Sigmoid colon (tissue), 7 donors: ENCODE results near the gene PCGF3. TPM values are rescaled to one million over a fixed set of nuclear protein-coding genes. Genes with fewer than 3 reads are reported as not detected.

ENCODE experiments used
- DNase-seq: peaks from one replicate; pipeline ENCODE4 v3.0.0-alpha.2; 2019
- H3K27ac ChIP-seq, 4 donors: fragments of 200-600 bp; sonication (generic); one replicate each; pipeline ENCODE4 v1.5.1; 2016 to 2019; ENCODE audit warnings: mild to moderate bottlenecking in 1 of 4
- H3K27me3 ChIP-seq, 3 donors: fragments of 200-600 bp; sonication (generic); one replicate each; pipeline ENCODE4 v1.5.1; 2019; ENCODE audit warnings: mild to moderate bottlenecking in 1 of 3
- H3K36me3 ChIP-seq, 4 donors: fragments of 200-600 bp; sonication (generic); one replicate each; pipeline ENCODE4 v1.5.1; 2016 to 2019
- H3K4me1 ChIP-seq, 4 donors: fragments of 200-600 bp; sonication (generic); one replicate each; pipeline ENCODE4 v1.5.1; 2017 to 2019
- H3K4me3 ChIP-seq, 4 donors: fragments of 200-600 bp; sonication (generic); one replicate each; pipeline ENCODE4 v1.5.1; 2017 to 2019; ENCODE audit warnings: mild to moderate bottlenecking in 2 of 4, moderate library complexity in 1 of 4
- H3K9me3 ChIP-seq, 4 donors: fragments of 200-600 bp in 3 of 4; sonication (generic) in 3 of 4; one replicate each; pipeline versions ENCODE4 v1.5.1 to v1.6.1; 2013 to 2019
- CTCF ChIP-seq, 4 experiments: fragments of 450-650 bp in 3 of 4; fragments of 200-600 bp in 1 of 4; IDR thresholded peaks; one replicate each; pipeline ENCODE4 v1.5.1; 2016 to 2019; ENCODE audit warnings: antibody characterized with exemption in 4 of 4, mild to moderate bottlenecking in 3 of 4, moderate library complexity in 2 of 4
- EP300 ChIP-seq, 4 donors: sonication (generic); formaldehyde crosslinking; IDR thresholded peaks; one replicate each; pipeline ENCODE4 v1.6.1; 2017; ENCODE audit warnings: antibody characterized with exemption in 4 of 4
- POLR2A ChIP-seq, 2 donors: fragments of 450-650 bp; IDR thresholded peaks; one replicate each; pipeline ENCODE4 v1.6.1; 2016; ENCODE audit warnings: antibody characterized with exemption in 2 of 2, mild to moderate bottlenecking in 2 of 2, moderate library complexity in 2 of 2
- POLR2AphosphoS5 ChIP-seq, 4 donors: sonication (generic); formaldehyde crosslinking; IDR thresholded peaks; one replicate each; pipeline ENCODE4 v1.6.1; 2017; ENCODE audit warnings: antibody characterized with exemption in 4 of 4
- WGBS, 2 donors: extraction: QIAGEN DNeasy Blood & Tissue Kit; methylation state at CpG; one replicate each; pipeline ENCODE4 v1.1.7; 2013; 5-methylcytosine and 5-hydroxymethylcytosine counted together
- intact Hi-C: fragments of 100-400 bp; cut with DNase I; formaldehyde crosslinking; loops from one replicate; pipeline ENCODE4 v1.15.1; 2023
- polyA plus RNA-seq, 3 donors: library from polyadenylated mRNA; stranded (reverse); fragments of 200-250 nt; gene quantifications; one replicate each; pipeline ENCODE4 v1.2.3, GENCODE V29; 2013
- total RNA-seq, 4 donors: library from RNA; depleted of rRNA; stranded (reverse); fragments of >200 nt; gene quantifications; one replicate each; pipeline ENCODE4 v1.1.0, GENCODE V29; 2016
- donor health status: healthy with polysubstance abuse.
- donor health status: Bipolar disorder and iron deficiency.
- donor health status: healthy.

Gene PCGF3
- total and polyA plus RNA-seq, 7 donors, result 15.6 to 60.1 (median 29.8) TPM

GRCh38 chr4:681736-682451 lies 23.7 kb upstream of the PCGF3 start:
- DNase-seq, result peak; percentile 77
- WGBS, 2 donors, result 32 to 79% methylated on average over 58 of the region's 58 CpGs

GRCh38 chr4:682490-683172 lies 23.0 kb upstream of the PCGF3 start:
- intact Hi-C loops, result no loop called here

More at GRCh38 chr4:681736-682451, 23.7 kb upstream of the PCGF3 start:
- H3K4me1 ChIP-seq, result peaks cover 0 to 22% (median 9%) of the 10 kb centered on the region in 4 donors
- no peak overlapping the region for H3K27ac ChIP-seq
- TF ChIP-seq POLR2A (IDR thresholded peaks at IDR 0.05), result no peak
- TF ChIP-seq POLR2AphosphoS5 (IDR thresholded peaks at IDR 0.05), result no peak
- no peak for TF ChIP-seq EP300 (IDR thresholded peaks at IDR 0.05)
- no peak for TF ChIP-seq CTCF (IDR thresholded peaks at IDR 0.05)
- H3K36me3 ChIP-seq, result no peaks in the 10 kb centered on the region
- H3K4me3 ChIP-seq, result peak overlapping the region in 1 of 4 donors; percentile 22
- intact Hi-C loops, result no loop called here
- H3K27me3 ChIP-seq, result peaks cover 8 to 55% (median 33%) of the 10 kb centered on the region in 3 donors
- no peaks in the 10 kb centered on the region for H3K9me3 ChIP-seq

GRCh38 chr4:683247-683897 lies 22.3 kb upstream of the PCGF3 start:
- 58 to 76% methylated on average over 25 of the region's 25 CpGs for WGBS, 2 donors
- no peak for DNase-seq
- H3K36me3 ChIP-seq, result no peaks in the 10 kb centered on the region
- H3K9me3 ChIP-seq, result no peaks in the 10 kb centered on the region
- intact Hi-C loops, result no loop called here
- no peak overlapping the region for H3K4me3 ChIP-seq
- H3K27ac ChIP-seq, result no peak overlapping the region
- TF ChIP-seq POLR2A (IDR thresholded peaks at IDR 0.05) (no peak), CTCF (IDR thresholded peaks at IDR 0.05) (no peak), POLR2AphosphoS5 (IDR thresholded peaks at IDR 0.05) (no peak), EP300 (IDR thresholded peaks at IDR 0.05) (no peak)
- H3K4me1 ChIP-seq, result peaks cover 0 to 30% (median 13%) of the 10 kb centered on the region in 4 donors
- H3K27me3 ChIP-seq, result peaks cover 8 to 57% (median 33%) of the 10 kb centered on the region in 3 donors

More at GRCh38 chr4:682490-683172, 23.0 kb upstream of the PCGF3 start:
- H3K9me3 ChIP-seq, result no peaks in the 10 kb centered on the region
- H3K4me1 ChIP-seq, result peaks cover 0 to 25% (median 9%) of the 10 kb centered on the region in 4 donors
- H3K36me3 ChIP-seq, result no peaks in the 10 kb centered on the region
- no peak overlapping the region for H3K27ac ChIP-seq
- no peak overlapping the region for H3K4me3 ChIP-seq
- DNase-seq, result peak; percentile 63
- WGBS, 2 donors, result 33 to 87% methylated on average over 23 of the region's 23 CpGs
- H3K27me3 ChIP-seq, result peaks cover 8 to 55% (median 33%) of the 10 kb centered on the region in 3 donors
- no peak for TF ChIP-seq CTCF (IDR thresholded peaks at IDR 0.05)
- TF ChIP-seq POLR2A (IDR thresholded peaks at IDR 0.05), result no peak
- TF ChIP-seq EP300 (IDR thresholded peaks at IDR 0.05), result no peak
- no peak for TF ChIP-seq POLR2AphosphoS5 (IDR thresholded peaks at IDR 0.05)

- Histone ChIP-seq H3K27me3 (peaks cover 6 to 57% (median 37%) of the 10 kb centered on the region in 3 donors), H3K27ac (no peak overlapping the region), H3K9me3 (no peaks in the 10 kb centered on the region), H3K4me1 (peaks cover 0 to 37% (median 15%) of the 10 kb centered on the region in 4 donors), H3K36me3 (no peaks in the 10 kb centered on the region), H3K4me3 (no peak overlapping the region)
- no peak for TF ChIP-seq EP300 (IDR thresholded peaks at IDR 0.05)
- TF ChIP-seq CTCF (IDR thresholded peaks at IDR 0.05), result peak in 3 of 4 experiments; percentile 18 to 39 (median 29)
- peak; percentile 76 for DNase-seq
- 25 to 51% methylated on average over 19 of the region's 19 CpGs for WGBS, 2 donors
- intact Hi-C loops, result no loop called here
These were observed 21.5 kb upstream of the PCGF3 start for GRCh38 chr4:683982-684622.
